ENCODE measurements around the gene SLC7A9.
"Not testable (repeated sequence)": the region's sequence is repeated elsewhere in the genome, so short reads cannot be mapped to it uniquely, and the experiment has no call there.

The SLC7A9 gene

DNA sequence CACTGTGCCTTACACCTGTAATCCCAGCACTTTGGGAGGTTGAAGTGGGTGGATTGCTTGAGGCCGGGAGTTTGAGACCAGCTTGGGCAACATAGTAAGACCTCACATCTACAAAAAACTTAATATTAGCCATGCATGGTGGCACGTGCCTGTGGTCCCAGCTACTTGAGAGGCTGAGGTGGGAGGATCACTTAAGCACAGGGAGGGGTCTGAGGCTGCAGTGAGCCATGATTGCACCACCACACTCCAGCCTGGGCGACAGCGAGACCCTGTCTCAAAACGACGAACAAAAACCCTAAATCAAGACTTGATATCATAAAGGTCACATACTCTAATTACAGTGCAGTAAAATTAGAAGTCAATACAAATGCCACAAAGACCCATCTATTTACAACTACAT, 17.4 kb downstream of the SLC7A9 start:
- no peak overlapping the region for H3K4me3 ChIP-seq (replicated peaks in 1 of 2; ENCODE audit: low read depth in 2 of 2, low read length in 2 of 2)
- TF ChIP-seq, protein P1, sequence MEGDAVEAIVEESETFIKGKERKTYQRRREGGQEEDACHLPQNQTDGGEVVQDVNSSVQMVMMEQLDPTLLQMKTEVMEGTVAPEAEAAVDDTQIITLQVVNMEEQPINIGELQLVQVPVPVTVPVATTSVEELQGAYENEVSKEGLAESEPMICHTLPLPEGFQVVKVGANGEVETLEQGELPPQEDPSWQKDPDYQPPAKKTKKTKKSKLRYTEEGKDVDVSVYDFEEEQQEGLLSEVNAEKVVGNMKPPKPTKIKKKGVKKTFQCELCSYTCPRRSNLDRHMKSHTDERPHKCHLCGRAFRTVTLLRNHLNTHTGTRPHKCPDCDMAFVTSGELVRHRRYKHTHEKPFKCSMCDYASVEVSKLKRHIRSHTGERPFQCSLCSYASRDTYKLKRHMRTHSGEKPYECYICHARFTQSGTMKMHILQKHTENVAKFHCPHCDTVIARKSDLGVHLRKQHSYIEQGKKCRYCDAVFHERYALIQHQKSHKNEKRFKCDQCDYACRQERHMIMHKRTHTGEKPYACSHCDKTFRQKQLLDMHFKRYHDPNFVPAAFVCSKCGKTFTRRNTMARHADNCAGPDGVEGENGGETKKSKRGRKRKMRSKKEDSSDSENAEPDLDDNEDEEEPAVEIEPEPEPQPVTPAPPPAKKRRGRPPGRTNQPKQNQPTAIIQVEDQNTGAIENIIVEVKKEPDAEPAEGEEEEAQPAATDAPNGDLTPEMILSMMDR (IDR thresholded peaks at IDR 0.05; ENCODE audit: low read depth, low read length) = no peak
- no peak for DNase-seq (ENCODE audit: low read depth in 2 of 2)

DNA sequence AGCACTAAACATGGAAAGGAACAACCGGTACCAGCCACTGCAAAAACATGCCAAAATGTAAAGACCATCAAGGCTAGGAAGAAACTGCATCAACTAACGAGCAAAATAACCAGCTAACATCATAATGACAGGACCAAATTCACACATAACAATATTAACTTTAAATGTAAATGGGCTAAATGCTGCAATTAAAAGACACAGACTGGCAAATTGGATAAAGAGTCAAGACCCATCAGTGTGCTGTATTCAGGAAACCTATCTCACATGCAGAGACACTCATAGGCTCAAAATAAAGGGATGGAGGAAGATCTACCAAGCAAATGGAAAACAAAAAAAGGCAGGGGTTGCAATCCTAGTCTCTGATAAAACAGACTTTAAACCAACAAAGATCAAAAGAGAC, 21.5 kb downstream of the SLC7A9 start:
- not testable (repeated sequence) for DNase-seq (ENCODE audit: low read depth in 2 of 2); H3K4me3 ChIP-seq (replicated peaks in 1 of 2; ENCODE audit: low read depth in 2 of 2, low read length in 2 of 2)

DNA sequence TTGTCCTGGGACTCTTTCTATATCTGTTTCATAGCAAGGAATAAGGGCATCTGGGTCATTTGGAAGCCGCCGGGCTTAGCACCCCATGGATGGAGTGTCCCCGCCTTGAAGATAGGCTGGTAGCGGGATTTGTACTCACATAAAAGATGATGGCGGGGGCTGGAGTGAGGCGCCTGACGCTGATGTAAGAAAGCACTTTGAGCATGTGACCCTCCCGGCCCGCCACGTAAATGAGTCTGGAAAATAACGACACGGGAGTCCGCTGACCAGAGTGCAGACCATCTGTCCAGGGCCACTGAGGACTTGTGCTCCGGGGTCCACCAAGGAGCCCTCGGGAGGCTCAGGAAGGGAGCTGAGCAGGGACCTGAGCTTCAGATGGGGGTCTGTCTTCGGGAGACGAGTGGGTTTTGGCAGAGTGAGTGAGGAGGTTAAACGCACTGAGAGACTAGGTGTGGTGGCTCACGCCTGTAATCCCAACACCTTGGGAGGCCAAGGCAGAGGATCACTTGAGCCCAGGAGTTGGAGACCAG, 25.8 kb downstream of the SLC7A9 start:
- TF ChIP-seq, protein P1 (IDR thresholded peaks at IDR 0.05; ENCODE audit: low read depth, low read length) = no peak
- DNase-seq (ENCODE audit: low read depth in 2 of 2) = no peak
- H3K4me3 ChIP-seq (replicated peaks in 1 of 2; ENCODE audit: low read depth in 2 of 2, low read length in 2 of 2) = no peak overlapping the region

DNA sequence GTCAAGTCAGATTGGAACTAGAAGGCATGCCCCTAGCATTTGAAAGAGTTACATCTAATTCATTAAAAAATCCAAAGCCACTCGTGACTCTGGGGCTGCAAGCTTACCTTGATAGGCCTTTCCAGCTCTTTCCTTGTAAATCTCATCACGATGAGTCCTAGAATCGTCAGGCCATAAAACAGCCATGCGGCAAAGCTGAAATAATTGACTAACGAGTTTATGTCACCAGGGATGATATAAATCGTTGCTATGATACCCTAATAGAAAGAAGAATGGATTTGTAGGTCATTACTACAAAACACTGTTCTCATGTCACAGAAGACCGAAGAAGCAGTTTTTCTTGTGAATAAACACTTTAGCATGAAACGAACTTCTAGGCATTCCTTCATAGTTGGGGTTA, 27.5 kb downstream of the SLC7A9 start:
- TF ChIP-seq, protein P1 (IDR thresholded peaks at IDR 0.05; ENCODE audit: low read depth, low read length) = no peak
- DNase-seq (ENCODE audit: low read depth in 2 of 2) = no peak
- no peak overlapping the region for H3K4me3 ChIP-seq (replicated peaks in 1 of 2; ENCODE audit: low read depth in 2 of 2, low read length in 2 of 2)

DNA sequence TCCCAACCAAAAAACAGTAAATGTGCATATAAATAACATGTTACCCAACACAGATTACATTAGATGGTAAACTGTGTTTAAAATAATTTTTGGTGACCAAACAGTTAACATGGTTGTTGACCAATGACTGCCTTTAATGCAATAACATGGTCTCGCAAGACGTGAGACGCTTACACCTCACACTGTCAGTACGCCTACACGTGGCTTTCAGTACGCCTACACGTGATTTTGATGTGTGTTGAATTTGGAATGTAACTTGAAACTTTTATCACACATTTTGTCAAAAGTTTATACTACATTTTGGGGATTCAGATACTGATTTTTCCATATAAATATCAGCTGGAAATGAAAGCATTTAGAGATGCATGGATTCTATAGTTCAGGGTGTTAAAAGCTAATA, 32.0 kb downstream of the SLC7A9 start:
- DNase-seq (ENCODE audit: low read depth in 2 of 2) = no peak
- TF ChIP-seq, protein P1 (IDR thresholded peaks at IDR 0.05; ENCODE audit: low read depth, low read length) = no peak
- H3K4me3 ChIP-seq (replicated peaks in 1 of 2; ENCODE audit: low read depth in 2 of 2, low read length in 2 of 2) = no peak overlapping the region

DNA sequence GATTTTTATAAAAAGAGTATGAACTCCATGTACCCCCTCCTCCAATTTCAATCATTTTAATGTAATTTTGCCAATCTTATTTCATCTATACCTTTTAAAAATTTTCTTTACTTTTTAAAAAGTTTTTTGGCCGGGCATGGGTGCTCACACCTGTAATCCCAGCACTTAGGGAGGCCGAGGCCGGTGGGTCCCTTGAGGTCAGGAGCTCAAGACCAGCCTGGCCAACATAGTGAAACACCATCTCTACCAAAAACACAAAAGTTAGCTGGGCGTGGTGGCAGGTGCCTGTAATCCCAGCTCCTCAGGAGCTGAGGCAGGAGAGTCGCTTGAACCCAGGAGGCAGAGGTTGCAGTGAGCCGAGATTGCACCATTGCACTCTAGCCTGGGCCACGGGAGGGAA, 36.2 kb downstream of the SLC7A9 start:
- not testable (repeated sequence) for DNase-seq (ENCODE audit: low read depth in 2 of 2); H3K4me3 ChIP-seq (replicated peaks in 1 of 2; ENCODE audit: low read depth in 2 of 2, low read length in 2 of 2)

DNA sequence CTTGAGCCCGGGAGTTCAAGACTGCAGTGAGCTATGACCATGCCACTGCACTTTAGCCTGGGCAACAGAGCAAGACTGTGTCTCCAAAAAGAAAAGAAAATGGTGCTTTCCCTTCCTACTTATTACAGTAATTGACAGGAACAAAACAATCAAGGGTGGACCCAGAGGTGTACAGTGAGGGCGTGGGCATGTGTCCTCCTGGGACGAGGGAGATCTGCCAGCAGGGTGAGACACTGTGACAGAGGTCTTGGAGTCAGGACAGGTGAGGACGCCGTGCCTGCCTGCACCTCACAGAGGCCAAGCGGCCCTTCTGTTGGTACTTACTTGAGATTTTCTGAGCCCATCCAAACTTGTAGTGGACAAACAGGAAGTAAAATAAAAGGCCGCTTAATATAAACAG, 36.7 kb downstream of the SLC7A9 start:
- DNase-seq (ENCODE audit: low read depth in 2 of 2); H3K4me3 ChIP-seq (replicated peaks in 1 of 2; ENCODE audit: low read depth in 2 of 2, low read length in 2 of 2): not testable (repeated sequence)

DNA sequence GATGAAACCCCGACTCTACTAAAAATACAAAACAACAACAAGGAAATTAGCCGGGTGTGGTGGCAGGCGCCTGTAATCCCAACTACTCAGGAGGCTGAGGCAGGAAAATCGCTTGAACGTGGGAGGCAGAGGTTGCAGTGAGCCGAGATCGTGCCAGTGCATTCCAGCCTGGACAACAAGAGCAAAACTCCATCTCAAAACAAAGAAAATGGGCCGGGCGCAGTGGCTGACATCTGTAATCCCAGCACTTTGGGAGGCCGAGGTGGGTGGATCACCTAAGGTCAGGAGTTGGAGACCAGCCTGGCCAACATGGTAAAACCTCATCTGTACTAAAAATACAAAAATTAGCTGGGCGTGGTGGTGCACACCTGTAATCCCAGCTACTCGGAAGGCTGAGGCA, 37.5 kb downstream of the SLC7A9 start:
- not testable (repeated sequence) for H3K4me3 ChIP-seq (replicated peaks in 1 of 2; ENCODE audit: low read depth in 2 of 2, low read length in 2 of 2); DNase-seq (ENCODE audit: low read depth in 2 of 2)

DNA sequence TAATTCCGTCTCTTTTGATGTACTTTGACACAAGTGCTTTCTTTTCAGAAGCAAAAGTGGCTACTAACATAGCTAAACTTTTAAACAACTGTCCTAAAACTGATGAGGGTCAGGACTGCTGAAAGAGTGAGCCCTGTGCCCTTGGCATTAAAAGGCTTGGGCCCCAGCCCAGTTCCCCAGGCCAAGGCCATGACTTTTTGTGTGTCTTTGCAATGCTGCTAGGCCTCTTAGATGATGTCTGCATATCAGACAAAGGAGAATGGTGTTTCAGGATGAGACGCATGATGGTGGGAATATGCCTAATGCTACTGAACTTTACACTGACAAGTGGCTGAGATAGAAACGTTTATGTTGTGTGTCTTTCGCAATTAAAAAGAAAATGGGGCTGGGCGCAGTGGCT, 38.0 kb downstream of the SLC7A9 start:
- H3K4me3 ChIP-seq (replicated peaks in 1 of 2; ENCODE audit: low read depth in 2 of 2, low read length in 2 of 2) = no peak overlapping the region
- TF ChIP-seq, protein P1 (IDR thresholded peaks at IDR 0.05; ENCODE audit: low read depth, low read length) = no peak
- no peak for DNase-seq (ENCODE audit: low read depth in 2 of 2)
